Head of caudate nucleus (tissue), 42 donors: ENCODE data around the gene KCNQ1.
A peak's percentile ranks its signal among the peaks of the same experiment; 100 is the strongest.

ENCODE experiments used
- DNase-seq, 42 donors: peaks; one replicate each; pipeline versions ENCODE4 v3.0.0 to v3.0.0-alpha.2; 2020 to 2021; ENCODE audit warnings: mixed read lengths in 7 of 42
- intact Hi-C: fragments of 100-400 bp; cut with DNase I; formaldehyde crosslinking; loops from one replicate; pipeline ENCODE4 v1.15.0; 2022

The KCNQ1 gene

DNA sequence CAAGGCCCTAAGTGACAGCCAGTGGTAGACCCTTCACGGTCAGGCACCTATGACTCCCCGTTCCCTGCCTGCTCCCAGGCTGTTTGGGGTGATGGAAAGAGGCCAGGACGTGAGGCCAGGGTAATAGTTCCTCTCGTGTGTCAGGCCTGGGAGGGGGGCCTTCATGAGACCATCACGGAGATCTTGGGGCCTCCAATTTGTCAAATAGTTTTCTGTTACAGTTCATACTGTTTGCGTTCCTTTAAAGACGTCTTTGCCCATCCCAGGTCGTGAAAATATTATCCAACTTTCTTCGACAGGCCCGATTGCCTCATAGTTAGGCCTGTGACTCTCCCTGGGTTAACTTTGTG is 317.2 kb downstream of the KCNQ1 start:
- peak in 4 of 42 donors; percentile 1 to 28 (median 10) for DNase-seq
- intact Hi-C loops, result no loop called here

DNA sequence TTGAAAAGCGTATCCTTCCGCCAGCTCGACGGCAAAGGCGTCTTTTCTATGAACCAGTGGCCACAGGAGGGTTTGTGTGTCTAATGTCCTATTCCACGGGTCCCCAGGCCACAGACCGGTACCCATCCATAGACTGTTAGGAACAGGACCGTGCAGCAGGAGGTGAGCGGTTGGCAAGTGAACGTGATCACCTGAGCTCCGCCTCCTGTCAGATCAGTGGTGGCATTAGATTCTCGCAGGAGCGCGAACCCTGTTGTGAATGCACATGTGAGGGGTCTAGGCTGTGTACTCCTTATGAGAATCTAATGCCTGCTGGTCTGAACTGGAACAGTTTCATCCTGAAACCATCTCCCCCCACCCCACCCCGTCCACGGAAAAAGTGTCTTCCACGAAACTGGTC is 317.6 kb downstream of the KCNQ1 start:
- peak in 17 of 42 donors; percentile 1 to 42 (median 7) for DNase-seq
- intact Hi-C loops, result no loop called here

DNA sequence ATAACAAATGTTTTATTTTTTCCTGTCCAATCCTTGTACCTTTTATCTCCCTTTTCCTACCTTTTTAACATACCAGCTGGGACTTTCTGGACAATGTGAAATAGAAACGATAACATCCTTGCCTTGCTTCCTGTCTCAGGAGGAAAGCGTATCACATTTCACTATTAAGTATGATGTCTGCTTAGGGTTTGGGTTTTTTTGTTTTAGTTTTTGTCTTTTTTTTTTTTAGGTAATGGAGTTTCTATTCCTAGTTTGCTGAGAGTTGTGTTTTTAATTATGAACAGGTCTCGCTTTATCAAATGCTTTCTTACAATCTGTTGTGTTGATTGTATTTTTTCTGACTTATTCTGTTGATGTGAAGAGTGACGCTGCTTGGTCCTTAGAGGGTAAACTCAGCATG is 319.2 kb downstream of the KCNQ1 start:
- intact Hi-C loops, result no loop called here
- DNase-seq, result peak in 1 of 42 donors; percentile 5

DNA sequence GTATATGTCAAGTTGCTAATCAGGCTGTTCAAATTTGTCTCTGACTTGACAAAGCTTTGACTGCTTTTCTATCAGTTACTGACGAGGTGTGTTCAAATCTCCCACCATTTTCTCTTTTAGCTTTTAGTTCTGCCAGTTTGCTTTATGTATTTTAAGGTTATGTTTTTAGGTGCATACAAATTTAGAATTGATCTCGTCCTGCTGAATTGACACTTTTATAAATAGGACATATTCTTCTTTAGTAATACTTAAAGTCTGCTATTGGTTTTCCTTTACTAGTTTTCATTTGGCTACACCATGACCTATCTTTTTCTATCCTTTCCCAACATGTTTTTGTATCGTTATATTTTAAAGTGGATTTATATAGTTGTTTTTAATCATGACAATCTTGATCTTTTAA is 320.7 kb downstream of the KCNQ1 start:
- no peak for DNase-seq
- intact Hi-C loops, result no loop called here

DNA sequence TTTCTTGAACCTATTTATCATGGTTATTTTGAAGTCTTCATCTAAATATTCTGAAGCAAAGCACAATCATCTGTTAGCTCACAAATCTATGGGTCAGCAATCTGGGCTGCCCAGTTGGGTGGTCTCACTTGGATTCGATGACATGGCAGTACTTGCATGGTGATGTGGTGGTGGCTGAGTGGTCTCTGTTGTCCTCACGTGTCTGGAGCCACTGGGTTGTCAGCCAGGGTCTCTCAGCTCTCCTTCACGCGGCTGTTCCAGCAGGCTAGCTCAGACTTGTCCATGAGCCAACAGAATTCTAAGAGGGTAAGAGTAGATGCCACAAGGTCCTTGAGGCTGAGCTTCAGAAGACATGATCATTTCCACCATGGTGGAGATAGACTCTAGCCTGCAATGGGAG is 321.4 kb downstream of the KCNQ1 start:
- DNase-seq, result peak in 14 of 42 donors; percentile 1 to 22 (median 4)
- intact Hi-C loops, result no loop called here

DNA sequence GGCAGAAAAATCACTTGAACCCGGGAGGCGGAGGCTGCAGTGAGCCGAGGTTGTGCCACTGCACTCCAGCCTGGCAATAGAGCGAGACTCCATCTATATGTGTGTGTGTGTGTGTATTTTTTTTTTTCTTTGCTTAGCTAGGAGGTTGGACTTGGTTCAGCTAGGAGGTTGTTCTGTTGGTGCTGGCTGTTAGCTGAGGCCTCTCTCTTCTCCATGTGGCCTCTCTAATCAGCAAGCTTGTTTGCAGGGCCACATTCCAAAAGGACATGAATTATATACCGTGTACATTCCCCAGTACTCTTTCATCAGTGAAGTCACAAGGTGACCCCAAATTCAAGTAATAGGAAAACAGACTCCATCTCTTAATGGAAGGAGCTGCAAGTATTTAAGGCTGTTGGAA is 322.3 kb downstream of the KCNQ1 start:
- DNase-seq, result peak in 1 of 42 donors; percentile 2
- intact Hi-C loops, result no loop called here

DNA sequence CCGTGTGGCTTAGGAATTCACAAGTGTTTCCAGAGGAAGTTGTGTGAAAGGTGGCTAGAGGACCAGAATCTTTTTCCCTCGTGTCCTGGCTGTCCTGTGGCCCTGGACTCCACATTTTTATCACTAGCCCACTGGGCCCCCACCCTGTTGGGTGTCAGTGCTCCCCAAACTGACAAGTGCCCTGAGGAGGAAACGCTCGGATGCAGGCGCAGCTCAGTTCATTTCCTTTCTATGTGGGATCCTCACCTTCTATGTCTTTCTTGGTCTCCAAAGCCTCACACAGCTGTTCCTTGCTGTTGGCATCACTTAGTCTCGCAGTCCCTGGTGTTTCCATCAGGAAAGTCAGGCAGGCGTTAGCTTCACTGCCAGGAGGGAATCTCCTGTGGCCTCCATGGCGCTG is 323.0 kb downstream of the KCNQ1 start:
- intact Hi-C loops, result no loop called here
- DNase-seq, result peak in 9 of 42 donors; percentile 2 to 20 (median 4)

DNA sequence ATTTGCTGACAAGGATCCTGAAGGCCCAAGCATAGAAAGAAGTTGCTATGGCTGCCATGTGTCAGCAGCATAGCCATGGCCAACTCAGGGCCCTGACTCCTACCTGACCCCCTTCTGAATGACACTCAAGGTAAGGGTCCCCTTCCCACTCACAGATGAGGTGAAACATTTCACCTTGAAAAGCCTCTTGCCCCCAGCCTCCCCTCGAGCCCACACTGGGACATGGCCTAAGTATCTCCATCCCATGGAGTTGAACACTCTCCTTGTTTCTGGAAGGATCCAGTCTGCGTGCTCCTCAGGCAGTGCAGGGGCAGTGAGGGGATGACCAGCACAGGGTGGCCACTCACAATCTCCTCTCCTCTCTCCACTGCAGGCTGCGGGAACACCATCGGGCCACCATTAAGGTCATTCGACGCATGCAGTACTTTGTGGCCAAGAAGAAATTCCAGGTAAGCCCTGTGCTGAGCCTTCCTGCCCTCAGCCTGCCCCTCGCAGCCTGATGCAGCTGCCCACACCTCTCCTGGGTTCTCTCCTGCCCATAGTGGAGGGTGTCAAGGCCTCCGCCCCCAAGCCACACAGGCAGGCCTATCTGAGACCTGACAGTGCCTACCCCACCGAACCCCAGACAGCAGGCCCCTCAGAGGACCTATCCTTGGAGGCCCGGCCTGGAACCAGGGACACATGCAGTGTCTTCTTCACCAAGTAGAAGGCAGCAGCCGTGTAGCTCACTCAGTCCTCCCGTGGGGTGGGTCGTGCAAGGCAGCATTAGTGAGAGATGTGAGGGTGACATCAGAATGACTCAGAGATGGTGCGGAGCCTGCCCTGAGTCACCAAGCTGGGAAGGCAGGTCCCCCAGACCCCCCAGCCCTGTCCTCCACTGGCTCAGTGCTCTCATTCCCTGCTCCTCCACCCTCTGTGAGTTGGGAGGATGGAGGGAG is 323.9 kb downstream of the KCNQ1 start:
- peak in 17 of 42 donors; percentile 0 to 44 (median 11) for DNase-seq
- intact Hi-C loops, result no loop called here

DNA sequence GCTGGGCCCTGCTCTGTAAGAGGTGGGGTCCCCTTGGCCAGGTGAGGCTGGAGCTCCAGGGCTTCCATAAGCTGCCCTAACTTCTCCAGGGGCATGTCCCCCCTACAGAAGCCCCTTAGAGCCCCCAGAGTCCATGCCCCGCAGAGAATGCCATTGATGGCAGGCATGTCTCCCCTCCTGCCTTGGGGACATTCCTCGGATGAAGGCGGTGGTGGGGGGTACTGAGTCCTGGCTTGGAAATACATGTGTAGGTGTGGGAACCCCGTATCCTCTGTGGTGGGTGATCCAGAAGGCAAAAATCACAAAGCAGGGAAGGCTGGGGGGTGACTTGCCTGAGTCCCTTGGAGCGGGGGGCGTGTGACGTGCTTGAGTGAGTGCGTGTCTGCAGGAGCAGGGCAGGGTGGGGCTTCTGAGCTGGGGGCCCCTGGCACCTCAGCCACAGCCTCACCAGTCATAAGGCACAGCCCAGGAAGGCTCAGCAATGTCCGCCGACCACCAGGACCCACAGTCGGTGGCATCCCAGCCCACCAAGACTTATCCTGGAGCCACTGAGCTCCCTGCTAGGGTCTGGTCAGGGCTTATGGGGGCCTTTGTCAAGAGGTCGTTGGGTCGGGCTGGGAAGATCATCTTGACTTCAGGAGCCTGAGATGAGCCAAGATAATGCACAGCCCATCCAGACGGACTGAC is 324.7 kb downstream of the KCNQ1 start:
- peak in 15 of 42 donors; percentile 0 to 19 (median 6) for DNase-seq
- intact Hi-C loops, result no loop called here

DNA sequence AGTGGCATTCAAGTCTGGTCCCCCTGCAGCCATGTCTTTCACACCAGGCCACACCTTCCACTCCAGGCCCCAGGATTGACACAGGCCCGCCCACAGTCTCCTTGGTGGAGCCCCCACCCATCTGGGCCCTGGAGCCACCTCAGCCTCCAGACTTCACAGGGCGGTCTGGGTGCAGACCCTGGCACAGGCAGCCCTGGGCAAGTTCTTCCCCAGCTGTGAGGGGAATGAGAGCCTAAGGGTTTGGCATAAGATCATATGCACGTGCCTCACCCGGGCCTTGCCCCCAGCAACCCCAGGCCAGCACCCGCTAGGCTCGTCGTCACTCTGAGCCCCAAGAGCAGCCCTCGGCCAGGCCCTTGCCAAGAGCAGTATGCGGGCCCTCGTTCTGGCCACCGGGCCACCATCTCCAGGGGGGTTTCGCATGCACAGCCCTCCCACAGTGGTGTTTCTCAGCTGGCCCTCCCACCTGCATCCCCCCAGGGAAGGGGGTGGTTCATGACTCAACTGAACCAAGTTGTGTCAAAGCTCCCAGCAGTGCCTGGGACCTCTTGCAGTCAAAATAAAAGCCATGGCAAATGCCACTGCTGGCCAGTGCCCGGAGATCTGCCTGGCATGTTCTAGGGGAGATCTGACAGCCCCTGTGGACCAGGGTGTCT is 325.4 kb downstream of the KCNQ1 start:
- intact Hi-C loops, result no loop called here
- peak in 18 of 42 donors; percentile 3 to 39 (median 8) for DNase-seq

DNA sequence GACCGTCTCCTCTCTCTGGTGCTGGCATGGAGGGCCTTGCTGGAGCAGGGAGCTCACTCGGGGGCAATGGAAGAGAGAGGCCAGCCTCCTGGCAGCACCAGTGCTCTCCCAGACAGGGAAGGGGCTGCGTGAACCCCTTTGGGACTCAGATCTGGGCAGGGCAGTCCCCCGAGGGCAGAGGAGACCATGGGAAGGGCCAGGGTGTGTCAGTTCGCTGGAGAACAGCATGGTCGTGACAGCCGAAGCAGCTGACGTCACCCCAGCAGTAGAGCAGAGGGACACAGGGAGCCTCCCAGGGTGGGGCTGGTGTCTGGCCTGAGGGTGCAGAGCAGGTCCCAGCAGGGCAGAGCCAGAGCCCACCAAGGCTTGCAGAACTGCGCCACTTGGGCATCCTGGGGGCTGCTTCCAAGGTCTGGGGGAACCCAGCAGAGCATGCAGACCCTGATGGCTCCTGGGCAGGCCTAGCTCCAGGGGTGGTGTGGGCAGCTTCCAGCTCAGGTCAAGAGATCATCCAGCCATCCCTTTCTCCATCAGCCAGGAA is 326.0 kb downstream of the KCNQ1 start:
- intact Hi-C loops, result no loop called here
- peak in 22 of 42 donors; percentile 0 to 32 (median 8) for DNase-seq

DNA sequence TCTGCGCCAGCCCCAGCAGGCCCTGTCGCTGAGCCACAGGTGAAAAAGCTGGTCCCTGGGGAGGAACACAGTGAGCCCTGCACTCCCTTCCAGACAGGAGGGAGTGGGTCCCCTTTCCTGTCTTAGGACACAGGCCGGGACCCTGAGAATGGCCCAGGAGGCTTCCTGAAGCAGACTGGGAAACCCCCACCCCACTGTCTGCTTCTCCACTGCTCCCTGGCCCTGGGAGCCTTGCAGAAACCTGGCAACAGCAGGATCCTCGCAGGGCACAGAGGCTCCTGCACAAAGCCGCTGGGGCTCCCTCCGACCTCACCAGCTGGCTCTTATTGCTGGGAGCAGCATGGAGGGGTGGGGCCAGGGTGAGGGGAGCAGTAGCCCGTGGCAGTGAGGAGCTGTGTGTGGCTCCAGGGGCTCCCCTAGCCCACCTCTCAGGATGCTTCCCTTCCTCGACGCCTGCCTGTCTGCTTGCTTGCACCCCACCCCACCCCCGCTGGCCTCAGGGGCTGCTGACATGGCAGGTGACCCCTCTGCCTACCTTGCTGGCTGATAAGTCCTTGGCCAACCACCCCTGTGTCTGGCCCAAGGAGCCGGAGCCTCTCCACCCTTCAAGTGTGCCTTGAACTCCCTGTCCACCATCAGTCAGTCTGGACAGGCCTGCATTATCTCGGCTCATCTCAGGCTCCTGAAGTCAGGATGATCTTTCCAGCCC is 327.1 kb downstream of the KCNQ1 start:
- peak in 18 of 42 donors; percentile 0 to 33 (median 8) for DNase-seq
- intact Hi-C loops, result no loop called here

DNA sequence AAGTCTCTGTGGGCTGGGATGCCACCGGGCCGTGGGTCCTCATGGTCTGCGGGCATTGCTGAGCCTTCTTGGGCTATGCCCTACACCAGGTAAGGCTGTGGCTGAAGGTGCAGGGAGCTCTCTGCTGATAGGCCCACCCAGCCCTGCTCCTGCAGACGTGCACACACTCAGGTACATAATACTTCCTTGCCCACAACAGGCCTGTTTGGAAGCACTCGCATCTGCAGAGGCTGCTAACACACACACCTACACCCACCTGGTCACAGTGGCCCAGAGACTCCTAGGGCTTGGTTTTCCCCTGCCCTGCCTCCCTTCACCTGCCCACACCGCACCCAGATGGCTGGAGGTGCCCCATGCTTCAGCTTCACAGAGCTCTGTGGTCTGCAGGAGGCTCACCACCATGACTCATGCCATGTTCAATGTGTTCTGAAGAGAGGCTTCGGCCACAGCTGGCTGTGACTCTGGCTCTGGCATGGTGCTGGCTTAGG is 327.8 kb downstream of the KCNQ1 start:
- peak in 20 of 42 donors; percentile 1 to 30 (median 8) for DNase-seq
- intact Hi-C loops, result no loop called here

DNA sequence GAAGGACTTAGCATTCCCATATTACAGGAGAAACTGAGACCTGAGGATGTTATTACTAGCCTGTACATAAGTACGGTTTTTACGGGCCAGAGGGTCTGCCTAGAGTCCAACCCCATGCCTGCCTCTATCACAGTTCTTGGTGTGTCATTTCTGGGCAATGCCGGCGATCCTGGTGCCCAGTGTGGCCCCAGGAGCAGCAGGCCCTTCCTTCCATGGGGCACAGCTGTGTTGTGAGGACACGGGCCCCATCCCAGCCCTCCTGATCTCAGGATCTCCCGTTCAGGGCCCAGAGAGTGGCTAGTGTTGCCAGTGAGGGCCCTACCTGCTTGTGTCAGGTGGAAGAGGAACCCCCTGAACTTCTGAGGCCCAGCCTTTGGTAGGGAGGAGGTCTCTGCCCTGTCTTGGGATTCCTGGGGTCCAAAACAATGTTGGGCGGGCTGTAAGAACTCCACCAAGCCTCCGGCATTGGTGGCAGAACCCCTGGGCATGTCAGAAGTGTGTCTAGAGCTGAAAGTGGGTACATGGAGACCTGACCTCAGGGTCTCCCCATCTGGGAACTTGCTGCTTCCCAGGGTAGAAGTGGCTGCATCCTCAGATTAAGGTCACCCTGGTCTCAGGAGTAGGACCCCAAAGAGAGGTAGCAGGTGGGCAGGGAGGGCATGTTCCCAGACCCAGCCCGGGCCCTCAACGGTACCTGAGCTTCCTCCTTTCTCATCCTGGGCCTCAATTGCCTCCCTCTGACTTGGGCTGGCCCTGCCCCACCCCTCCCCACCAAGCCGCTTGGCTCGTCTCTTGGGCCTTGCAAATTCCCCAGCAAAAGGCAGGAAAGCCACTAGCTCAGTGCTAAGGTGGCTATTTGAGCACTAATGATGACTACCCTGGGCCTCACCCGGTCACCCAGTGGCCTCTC is 329.6 kb downstream of the KCNQ1 start:
- intact Hi-C loops, result no loop called here
- peak in 18 of 42 donors; percentile 0 to 35 (median 8) for DNase-seq

DNA sequence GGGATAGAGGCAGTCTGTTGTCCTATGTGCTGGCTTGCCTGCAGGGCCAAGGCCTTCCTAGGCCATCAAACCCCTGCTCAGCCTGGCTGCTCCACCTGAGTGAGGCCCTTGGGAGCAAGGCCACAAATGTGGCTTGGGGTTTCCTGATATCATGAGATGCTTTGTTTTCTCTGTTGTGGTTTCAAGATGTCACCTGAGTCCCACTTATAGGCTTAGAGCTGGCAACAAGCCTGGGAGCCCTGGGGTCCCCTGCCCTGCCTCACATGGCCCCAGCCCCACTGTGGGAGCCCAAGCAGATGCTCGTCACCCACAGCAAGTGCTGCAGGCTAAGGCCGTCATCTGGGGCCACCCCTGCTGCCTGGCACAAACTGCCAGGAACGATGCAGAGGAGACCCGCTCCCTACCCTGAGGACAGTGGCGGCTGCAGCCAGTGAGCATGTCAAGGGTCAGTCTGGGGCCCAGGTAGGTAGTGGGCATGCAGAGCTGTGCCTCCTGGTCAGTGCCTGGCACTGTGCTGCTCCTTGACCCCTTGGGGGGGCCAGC is 330.3 kb downstream of the KCNQ1 start:
- intact Hi-C loops, result no loop called here
- peak in 19 of 42 donors; percentile 0 to 36 (median 9) for DNase-seq

DNA sequence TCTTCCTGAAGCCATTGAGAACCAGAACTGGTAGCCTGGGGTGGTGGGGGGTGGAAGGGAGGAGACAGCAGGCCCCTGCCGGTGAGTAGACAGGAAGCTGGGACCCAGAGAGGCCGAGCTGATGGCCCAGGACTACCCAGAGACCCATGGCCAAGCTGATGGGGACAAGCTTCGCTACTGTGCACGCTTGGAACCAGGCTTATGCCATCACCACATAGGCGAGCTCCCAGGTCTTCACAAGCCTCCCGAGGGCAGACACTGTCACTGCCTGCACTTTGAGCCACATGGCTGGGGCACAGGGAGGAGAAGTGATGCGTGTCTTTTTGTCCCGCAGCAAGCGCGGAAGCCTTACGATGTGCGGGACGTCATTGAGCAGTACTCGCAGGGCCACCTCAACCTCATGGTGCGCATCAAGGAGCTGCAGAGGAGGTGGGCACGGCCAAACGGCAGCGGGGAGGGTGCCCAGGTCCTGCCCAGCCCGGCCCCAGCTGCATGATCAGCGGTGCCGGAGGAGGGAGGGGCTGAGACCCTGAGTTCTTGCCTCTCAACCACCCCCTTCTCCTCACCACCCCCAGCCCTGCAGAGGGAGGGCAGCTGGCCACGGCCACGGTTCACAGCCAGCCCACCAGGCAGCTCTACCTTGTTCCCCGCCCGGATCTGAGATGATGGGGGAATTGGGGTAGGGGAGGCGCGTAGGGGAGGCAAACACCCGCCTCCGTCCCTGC is 331.0 kb downstream of the KCNQ1 start:
- peak in 20 of 42 donors; percentile 1 to 34 (median 10) for DNase-seq
- intact Hi-C loops, result no loop called here
